Panc1 (cell line): ENCODE results near the gene KCNMA1. TPM values are rescaled to one million over a fixed set of nuclear protein-coding genes. Genes with fewer than 3 reads are reported as not detected.

Experiments used
- ATAC-seq: fragments of 200-7000 bp; cut with Tn5 transposase; 2 replicates; pipeline ENCODE4 v1.9.1; 2020; ENCODE audit warnings: mild to moderate bottlenecking, moderate library complexity
- BruUV-seq: library from RNA; stranded (reverse); fragments of 400-500 nt; replicated peaks from 2 replicates; lab custom pipeline; 2021; lab: Mats Ljungman, UMichigan
- CTCF ChIA-PET: fragments of 300-600 bp; sonication (Branson Sonifier 250); formaldehyde crosslinking; loops from one replicate; lab custom pipeline; 2022; ENCODE audit warnings: antibody characterized with exemption; lab: Charles Lee
- POLR2A ChIA-PET: fragments of 300-600 bp; sonication (Branson Sonifier 250); formaldehyde crosslinking; loops from one replicate; lab custom pipeline; 2022; ENCODE audit warnings: antibody characterized with exemption; lab: Charles Lee
- DNase-seq: peaks from one replicate; pipeline ENCODE4 v3.0.0-alpha.2; 2010; ENCODE audit warnings: low read depth, low spot score
- H3K27ac ChIP-seq: 2 replicates; pipeline ENCODE4 v1.5.1; 2011; ENCODE audit warnings: mild to moderate bottlenecking, low read length, inconsistent platforms
- H3K27me3 ChIP-seq: fragments of 200-500 bp; sonication (Bioruptor generic); 2 replicates; pipeline ENCODE4 v1.6.0; 2014; ENCODE audit warnings: low read length, inconsistent platforms; ENCODE audit not compliant: control insufficient read depth, insufficient read depth
- H3K36me3 ChIP-seq: fragments of 200-500 bp; sonication (Bioruptor generic); 2 replicates; pipeline ENCODE4 v1.5.1; 2014; ENCODE audit warnings: inconsistent platforms, mild to moderate bottlenecking, low read length, moderate library complexity; ENCODE audit not compliant: control insufficient read depth, insufficient read depth
- H3K4me1 ChIP-seq: 2 replicates; pipeline ENCODE4 v1.5.1; 2011; ENCODE audit warnings: inconsistent platforms, mild to moderate bottlenecking, low read length, moderate library complexity; ENCODE audit not compliant: control insufficient read depth, insufficient read depth
- H3K4me3 ChIP-seq, 2 experiments: 2 replicates each; pipeline ENCODE4 v1.5.1; 2011 to 2012; ENCODE audit warnings: low read depth in 2 of 2, low read length in 2 of 2, mild to moderate bottlenecking in 2 of 2, inconsistent platforms in 1 of 2, moderate library complexity in 1 of 2
- H3K9me3 ChIP-seq: fragments of 200-500 bp; sonication (Bioruptor generic); 2 replicates; pipeline ENCODE4 v1.5.1; 2014; ENCODE audit warnings: low read depth, mild to moderate bottlenecking, inconsistent platforms, low read length, moderate library complexity; ENCODE audit not compliant: control insufficient read depth, insufficient read depth
- POLR2AphosphoS5 ChIP-seq: IDR thresholded peaks from 2 replicates; pipeline ENCODE4 v1.6.1; 2012; ENCODE audit warnings: mild to moderate bottlenecking, low read depth, low read length, moderate library complexity
- SIN3A ChIP-seq: IDR thresholded peaks from 2 replicates; pipeline ENCODE4 v1.6.1; 2012; ENCODE audit warnings: low read depth, mild to moderate bottlenecking, low read length, moderate library complexity, borderline replicate concordance; ENCODE audit not compliant: insufficient read depth
- TCF7L2 ChIP-seq: IDR thresholded peaks from 2 replicates; pipeline ENCODE4 v1.6.1; 2011; ENCODE audit warnings: mild to moderate bottlenecking, low read depth, low read length, inconsistent platforms
- in situ Hi-C: cut with HindIII; loops from 2 replicates; pipeline ENCODE4 v1.10.0; 2016; ENCODE audit warnings: low sequenced_read_pairs, low pct_unique_long_range_greater_than_20kb
- intact Hi-C: fragments of 100-400 bp; cut with micrococcal nuclease; formaldehyde crosslinking; loops from one replicate; pipeline ENCODE4 v1.10.0; 2022; ENCODE audit not compliant: unreplicated experiment
- total RNA-seq: library from RNA; stranded (reverse); gene quantifications from one replicate; pipeline ENCODE4 v1.2.1, GENCODE V29; 2021; ENCODE audit not compliant: unreplicated experiment
- TF ChIP-seq, protein P1 (sequence below): fragments of 450-650 bp; IDR thresholded peaks from 2 replicates; pipeline ENCODE4 v1.5.1; 2017; ENCODE audit warnings: mild to moderate bottlenecking
- TF ChIP-seq, protein P2 (sequence below), 2 experiments: IDR thresholded peaks; 2 replicates each; pipeline ENCODE4 v1.6.1; 2011 to 2012; ENCODE audit warnings: low read depth in 2 of 2, control low read depth in 1 of 2, low read length in 1 of 2, mild to moderate bottlenecking in 1 of 2, moderate library complexity in 1 of 2; ENCODE audit not compliant: insufficient read depth in 1 of 2

The KCNMA1 gene
- total RNA-seq, 1 experiment from 2014 or later: 91.9 TPM

DNA sequence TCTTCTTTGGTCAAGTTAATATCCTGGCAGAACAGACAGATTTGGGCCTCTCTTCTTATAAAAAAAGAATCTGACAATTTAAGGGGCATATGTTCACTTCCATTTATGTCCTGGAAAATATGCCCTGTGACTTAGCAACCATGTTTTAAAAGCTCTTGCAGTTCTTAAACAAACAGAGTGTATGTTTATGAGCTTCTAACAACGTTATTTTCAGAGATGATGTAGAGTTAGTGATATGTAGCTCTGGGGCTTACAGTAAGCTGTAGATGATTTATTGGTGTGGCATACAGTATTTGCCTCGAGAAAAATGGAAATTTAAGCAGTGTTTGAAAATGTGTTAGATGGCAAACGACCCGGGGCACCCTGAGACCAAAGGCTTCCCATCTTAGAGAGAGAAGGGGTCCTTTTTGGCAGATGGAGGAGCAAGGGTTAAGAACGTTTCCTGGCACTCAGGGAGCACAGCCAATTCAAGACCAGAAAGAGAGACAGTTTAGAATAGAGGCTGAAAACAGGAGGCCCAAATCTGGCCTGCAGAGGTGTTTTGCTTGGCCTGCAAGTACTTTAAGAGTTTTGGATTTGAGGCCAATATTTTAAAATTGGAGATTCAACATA is 397.5 kb downstream of the KCNMA1 start:
- no peak overlapping the region for H3K4me3 ChIP-seq
- no TSS peak for BruUV-seq
- in situ Hi-C loops: no loop called here
- no peak for DNase-seq
- H3K27me3 ChIP-seq: no peaks in the 10 kb centered on the region
- ATAC-seq: no peak
- ChIA-PET POLR2A (interaction anchor here (0.5 to 0.6 kb wide), 2 partner anchors 108 to 115 kb away, joined by 3 read pairs; no protein-coding TSS in a partner anchor), CTCF (interaction anchor here (1.2 kb wide), 1 partner anchor 74 kb away, joined by 3 read pairs; no protein-coding TSS in a partner anchor)
- H3K27ac ChIP-seq: peak overlapping the region; percentile 68
- intact Hi-C loops: no loop called here
- H3K4me1 ChIP-seq: peaks cover 18% of the 10 kb centered on the region; the same call in 1 of the 2 replicates
- TF ChIP-seq, protein P1, sequence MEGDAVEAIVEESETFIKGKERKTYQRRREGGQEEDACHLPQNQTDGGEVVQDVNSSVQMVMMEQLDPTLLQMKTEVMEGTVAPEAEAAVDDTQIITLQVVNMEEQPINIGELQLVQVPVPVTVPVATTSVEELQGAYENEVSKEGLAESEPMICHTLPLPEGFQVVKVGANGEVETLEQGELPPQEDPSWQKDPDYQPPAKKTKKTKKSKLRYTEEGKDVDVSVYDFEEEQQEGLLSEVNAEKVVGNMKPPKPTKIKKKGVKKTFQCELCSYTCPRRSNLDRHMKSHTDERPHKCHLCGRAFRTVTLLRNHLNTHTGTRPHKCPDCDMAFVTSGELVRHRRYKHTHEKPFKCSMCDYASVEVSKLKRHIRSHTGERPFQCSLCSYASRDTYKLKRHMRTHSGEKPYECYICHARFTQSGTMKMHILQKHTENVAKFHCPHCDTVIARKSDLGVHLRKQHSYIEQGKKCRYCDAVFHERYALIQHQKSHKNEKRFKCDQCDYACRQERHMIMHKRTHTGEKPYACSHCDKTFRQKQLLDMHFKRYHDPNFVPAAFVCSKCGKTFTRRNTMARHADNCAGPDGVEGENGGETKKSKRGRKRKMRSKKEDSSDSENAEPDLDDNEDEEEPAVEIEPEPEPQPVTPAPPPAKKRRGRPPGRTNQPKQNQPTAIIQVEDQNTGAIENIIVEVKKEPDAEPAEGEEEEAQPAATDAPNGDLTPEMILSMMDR: no peak
- TF ChIP-seq, protein P2, sequence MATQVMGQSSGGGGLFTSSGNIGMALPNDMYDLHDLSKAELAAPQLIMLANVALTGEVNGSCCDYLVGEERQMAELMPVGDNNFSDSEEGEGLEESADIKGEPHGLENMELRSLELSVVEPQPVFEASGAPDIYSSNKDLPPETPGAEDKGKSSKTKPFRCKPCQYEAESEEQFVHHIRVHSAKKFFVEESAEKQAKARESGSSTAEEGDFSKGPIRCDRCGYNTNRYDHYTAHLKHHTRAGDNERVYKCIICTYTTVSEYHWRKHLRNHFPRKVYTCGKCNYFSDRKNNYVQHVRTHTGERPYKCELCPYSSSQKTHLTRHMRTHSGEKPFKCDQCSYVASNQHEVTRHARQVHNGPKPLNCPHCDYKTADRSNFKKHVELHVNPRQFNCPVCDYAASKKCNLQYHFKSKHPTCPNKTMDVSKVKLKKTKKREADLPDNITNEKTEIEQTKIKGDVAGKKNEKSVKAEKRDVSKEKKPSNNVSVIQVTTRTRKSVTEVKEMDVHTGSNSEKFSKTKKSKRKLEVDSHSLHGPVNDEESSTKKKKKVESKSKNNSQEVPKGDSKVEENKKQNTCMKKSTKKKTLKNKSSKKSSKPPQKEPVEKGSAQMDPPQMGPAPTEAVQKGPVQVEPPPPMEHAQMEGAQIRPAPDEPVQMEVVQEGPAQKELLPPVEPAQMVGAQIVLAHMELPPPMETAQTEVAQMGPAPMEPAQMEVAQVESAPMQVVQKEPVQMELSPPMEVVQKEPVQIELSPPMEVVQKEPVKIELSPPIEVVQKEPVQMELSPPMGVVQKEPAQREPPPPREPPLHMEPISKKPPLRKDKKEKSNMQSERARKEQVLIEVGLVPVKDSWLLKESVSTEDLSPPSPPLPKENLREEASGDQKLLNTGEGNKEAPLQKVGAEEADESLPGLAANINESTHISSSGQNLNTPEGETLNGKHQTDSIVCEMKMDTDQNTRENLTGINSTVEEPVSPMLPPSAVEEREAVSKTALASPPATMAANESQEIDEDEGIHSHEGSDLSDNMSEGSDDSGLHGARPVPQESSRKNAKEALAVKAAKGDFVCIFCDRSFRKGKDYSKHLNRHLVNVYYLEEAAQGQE (IDR thresholded peaks at IDR 0.05; ENCODE audit: insufficient read depth in 1 of 2, low read depth in 2 of 2, low read length in 1 of 2): no peak
- TF ChIP-seq SIN3A: no peak
- TF ChIP-seq TCF7L2: no peak
- TF ChIP-seq POLR2AphosphoS5: no peak
- H3K36me3 ChIP-seq: no peaks in the 10 kb centered on the region
- H3K9me3 ChIP-seq: no peaks in the 10 kb centered on the region

DNA sequence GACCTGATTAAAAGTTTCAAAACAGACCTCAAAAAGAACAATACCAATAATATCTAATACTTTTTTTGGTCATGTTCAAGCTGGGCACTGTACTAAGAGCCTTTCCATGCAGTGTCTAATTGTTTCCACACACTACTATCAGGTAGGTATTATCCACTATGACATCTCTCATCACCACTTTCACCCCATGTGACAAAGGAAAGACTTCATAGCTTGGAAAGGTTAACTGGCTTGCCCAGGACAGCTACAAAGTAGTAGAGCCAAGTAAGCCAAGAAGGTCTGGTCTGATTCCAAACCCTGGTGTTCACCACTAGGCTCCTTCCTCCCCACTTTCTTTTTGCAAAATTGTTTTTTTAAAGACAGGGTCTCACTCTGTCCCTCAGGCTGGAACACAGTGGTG is 400.5 kb downstream of the KCNMA1 start:
- no peak overlapping the region; the same call in 1 of the 2 replicates for H3K27ac ChIP-seq

More for the DNA sequence above, 400.5 kb downstream of the KCNMA1 start:
- intact Hi-C loops (no loop called here), in situ Hi-C loops (no loop called here)
- no peak for DNase-seq
- H3K27me3 ChIP-seq: no peaks in the 10 kb centered on the region
- TF ChIP-seq, protein P1: no peak
- TF ChIP-seq, protein P2 (IDR thresholded peaks at IDR 0.05; ENCODE audit: insufficient read depth in 1 of 2, low read depth in 2 of 2, low read length in 1 of 2): no peak
- TF ChIP-seq POLR2AphosphoS5 (no peak), TCF7L2 (no peak), SIN3A (no peak)
- ATAC-seq: no peak
- ChIA-PET CTCF (no interaction called here), POLR2A (no interaction called here)
- H3K36me3 ChIP-seq: no peaks in the 10 kb centered on the region
- BruUV-seq: no TSS peak
- peaks cover 20% of the 10 kb centered on the region; the same call in 1 of the 2 replicates for H3K4me1 ChIP-seq
- H3K4me3 ChIP-seq: no peak overlapping the region
- H3K9me3 ChIP-seq: no peaks in the 10 kb centered on the region
